Activated CD4-positive, alpha-beta T cell treated with anti-CD3 and anti-CD28 coated beads, Interleukin-2, amount 50 U/mL, for 16 hours (primary cell): ENCODE measurements around the gene F8.

Source experiments
- DNase-seq: peaks from one replicate; pipeline ENCODE4 v3.0.0-alpha.2; 2020

F8 gene

GRCh38 chrX:154809939-154810665 is 212.4 kb downstream of the F8 start:
- no peak for DNase-seq

GRCh38 chrX:154806837-154807501 is 215.6 kb downstream of the F8 start:
- DNase-seq: no peak

DNA sequence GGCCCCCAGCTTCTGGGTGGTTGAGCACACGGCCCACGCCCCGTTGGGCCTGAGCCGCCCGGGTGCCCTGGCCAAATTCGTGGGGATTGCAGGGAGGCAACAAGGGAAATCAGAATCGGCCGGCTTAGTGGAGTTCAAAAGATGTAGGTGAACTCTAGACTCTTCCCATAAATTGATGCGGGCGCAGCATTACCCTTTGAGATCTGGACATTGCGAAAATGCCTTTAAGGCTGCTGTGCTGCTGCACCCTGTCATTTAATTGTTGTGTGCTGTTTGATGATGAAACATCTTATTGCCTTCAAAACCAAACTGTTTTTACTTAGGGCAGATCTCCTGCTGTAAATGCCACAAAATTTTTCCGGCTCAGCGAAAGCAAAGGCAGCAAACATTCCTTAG is 216.8 kb downstream of the F8 start:
- no peak for DNase-seq

DNA sequence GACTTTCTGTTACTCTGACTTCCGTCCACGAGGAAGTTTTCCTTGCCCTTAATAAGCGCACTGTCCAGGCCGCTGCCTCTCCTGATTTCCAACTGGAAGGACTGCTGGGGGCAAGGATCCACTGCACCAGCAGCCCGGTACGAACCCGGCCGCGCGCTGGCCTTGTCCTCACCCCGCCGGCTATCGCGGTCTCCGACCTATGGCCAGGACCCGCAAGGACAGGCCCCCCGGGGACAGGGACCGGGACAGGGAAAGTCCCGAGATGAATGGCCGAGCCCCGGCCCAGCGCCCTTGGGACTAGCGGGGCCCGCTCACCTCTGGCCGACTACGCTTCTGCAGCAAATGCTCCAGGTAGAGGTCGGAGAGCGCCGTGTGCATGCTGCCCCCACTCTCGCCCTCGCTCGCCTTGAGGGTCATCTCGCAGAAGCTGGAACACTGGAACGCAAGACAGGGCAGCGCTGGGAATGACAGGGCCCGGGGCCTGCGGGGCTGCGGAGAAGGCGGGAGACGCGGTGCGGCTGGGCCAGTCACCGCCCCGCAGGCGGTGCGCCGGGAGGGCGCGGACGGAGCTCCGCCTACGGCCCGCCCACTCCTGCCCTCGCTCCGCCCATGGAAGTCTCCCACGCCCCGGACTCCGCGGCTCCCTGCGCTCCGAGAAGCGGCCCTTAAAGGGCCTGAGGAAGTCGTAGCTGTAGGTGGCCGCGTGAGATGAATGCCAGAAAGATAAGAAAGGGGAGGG is 217.4 kb downstream of the F8 start, which contains the start of gene MPP1:
Gene MPP1, minus strand, starts transcription at position 529 of the 739 bp plus-strand sequence. Its CDS starts 112 bp downstream, at position 417.
- peak; percentile 72 for DNase-seq

GRCh38 chrX:154804261-154804956 is 218.1 kb downstream of the F8 start:
- no peak for DNase-seq

DNA sequence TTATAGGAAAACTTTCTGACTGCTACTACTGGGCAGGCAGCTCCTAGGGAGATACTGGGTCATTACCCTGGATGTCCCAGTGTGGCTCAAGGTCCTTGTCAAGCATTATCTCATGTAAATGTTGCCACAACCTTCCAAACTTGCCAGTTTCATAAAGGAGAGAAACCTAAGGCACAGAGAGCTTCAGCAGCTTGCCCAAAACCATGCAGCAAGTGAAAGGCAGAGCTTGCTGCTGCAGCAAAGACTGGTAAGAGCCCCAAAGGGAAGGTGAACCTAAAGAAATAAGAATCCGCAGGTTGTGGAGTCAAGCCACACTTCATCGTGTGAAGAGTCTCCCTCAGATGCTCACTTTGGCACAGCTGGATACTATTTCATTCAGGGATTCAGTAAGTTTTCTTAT is 219.6 kb downstream of the F8 start:
- DNase-seq: no peak

DNA sequence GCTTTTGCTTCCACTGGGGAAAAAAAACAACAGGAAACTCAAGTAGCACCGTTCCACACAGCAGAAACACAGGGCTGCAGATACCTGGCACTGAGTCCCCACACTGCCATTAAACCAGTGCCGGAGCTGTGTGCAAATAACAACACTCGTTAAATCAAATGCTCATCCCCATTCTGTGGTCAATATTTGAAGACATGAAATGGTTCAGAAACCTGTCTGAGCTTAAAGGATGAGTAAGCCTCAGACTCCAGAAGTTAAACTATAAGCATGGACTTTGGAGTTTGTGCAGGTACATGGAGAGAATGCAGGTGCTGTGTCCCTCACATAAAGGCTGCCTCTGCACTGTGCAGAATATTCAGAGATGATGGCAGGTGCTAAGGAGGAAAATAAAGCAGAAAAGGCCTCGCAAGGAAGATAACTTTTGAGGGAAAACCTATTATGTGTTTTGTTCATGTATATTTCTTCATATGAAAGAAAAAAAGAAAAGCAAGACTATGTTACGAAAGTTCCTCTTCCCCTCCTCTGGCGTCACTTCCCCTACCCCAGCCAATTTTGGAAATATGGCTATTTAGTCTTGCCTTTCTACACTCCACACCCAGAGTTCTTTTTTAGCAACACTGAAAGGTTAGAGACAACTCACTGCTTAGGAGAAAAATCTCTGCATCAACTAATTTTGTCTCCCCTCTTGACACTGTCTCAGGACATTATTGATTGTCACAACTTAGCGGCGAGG is 221.9 kb downstream of the F8 start:
- no peak for DNase-seq

DNA sequence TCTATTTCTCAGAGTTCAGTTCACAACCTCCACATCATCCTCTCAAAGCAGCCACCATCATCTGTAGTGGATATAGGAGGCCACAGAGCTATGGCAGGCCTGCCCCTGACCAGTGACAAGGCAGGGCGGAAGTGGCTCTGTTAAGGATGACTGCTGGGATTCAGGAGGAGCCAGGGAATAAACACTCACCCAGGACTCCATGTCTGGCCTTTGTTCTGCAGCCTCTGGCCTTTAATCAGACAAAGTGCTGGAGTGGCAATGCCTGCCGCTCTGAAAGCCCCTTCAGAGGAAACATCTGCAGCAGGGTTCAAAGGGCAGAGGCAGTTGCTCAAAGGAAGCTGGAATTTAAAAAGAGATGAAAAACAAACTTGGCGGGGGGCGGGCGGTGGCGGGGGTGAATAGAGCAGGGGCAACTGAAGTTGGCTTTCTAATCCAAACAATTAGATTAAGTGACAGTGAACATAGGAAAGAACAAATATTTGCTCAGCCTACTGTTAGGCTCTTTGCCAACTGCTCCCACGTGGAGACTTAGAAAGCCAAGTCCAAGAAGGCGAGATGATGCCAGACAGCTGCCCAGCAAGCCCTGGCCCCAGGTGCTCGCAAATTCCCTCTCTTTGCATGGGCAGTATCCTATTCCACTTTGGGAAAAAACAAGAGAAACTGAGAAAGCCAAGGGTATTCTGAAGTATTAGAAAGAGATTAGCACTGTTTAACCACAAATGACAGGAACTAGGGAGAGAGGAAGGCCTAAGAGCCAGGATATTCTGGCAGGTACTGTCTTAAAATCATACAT is 222.8 kb downstream of the F8 start:
- no peak for DNase-seq

DNA sequence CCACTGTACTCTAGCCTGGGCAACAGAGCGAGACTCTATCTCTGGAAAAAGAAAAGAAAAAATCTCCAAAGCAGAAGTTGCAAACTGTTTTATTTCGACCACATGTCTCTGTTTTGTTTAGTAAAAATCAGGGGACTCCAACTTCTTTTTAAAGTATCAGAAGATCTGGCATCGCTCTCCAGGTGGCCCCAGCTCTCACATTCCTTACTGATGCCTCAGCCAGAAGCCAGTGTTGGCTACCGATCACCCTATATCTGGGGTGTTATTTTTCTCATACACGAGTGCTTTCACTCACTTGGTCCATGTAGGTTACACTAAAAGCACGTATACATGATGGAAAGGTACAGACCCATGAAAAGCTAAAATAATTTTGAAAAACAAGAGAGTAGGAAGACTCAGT is 225.5 kb downstream of the F8 start:
- no peak for DNase-seq

DNA sequence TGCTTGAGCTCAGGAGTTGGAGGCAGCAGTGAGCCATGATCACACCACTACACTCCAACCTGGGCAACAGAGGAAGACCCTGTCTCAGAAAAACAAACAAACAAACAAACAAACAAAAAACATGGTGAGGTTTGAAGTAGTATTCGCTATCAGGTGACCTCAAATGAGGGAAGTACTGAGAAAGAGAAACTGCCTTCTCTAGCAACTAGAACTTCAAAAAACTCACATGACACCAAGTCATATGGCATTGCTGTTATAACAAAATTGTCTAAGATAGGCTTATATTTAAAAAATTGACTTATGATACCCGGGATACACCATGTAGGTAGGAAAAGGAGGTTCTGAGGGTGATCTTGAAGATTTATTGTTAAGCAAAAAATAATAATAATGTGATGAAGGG is 227.5 kb downstream of the F8 start:
- DNase-seq: no peak

DNA sequence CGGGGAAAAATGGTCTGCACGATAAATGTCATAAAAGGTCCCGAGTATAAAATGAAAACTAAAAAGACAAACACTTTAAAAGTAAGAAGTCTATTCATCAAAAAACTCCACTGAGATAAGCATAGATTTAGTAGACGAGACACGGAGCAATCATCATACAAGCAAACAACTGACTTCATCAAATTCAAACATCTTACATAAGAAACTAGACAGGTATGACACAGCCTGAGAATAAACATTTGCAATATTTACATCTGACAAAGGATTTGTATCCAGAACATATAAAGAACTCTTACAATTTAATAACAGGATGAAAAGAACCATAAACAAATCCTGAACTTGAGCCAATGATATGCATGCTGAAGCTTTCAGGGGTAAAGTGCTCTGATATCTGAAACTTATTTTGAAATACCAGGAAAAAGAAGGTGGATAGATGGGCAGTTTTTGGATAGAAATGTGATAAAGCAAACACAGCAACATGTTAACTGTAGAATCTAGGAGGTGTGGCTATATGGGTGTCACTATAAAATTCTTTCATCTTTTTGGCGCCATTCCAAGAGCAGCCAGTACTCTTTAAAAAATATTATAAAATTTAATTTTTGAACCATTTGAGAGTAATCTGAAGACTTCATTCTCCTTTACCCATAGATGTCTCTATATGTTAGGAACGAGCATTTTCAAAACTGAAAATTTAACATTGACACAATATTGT is 229.3 kb downstream of the F8 start:
- DNase-seq: no peak

DNA sequence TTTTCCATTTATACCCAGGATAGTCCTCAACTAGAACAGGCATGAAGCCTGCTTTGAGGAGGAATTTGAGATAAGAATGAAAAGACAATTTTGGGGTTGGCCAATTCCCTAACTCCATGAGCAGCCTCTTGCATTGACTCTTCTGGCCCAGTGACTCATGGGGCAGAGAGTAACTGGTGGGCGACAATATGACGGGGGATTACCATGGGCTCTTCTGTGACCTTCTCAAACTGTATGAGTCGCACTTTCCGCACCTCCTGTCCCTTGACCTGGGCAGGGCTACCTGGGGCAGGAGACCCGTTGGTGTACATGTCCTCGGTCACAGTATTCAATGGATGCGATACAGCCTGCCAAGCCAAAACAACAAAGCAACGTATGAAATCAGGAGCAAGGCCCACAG is 230.6 kb downstream of the F8 start:
- no peak for DNase-seq

DNA sequence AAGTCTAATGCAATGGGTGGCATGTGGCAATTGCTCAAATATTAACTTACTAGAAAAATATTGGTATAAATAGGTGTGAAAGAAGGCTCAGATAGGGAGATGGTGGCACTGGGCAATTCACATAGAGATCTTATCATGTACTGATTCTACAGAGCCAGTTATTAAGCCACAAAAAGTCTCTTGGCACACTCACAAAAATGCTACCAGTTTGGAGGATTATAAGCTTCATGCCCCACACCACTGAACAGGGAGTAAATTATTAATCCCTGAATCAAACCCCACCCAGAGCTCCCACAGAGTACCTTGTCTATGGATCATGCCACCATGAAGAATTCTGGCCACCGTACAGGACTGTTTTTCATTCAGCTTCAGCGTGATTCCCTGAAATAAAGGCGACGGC is 231.1 kb downstream of the F8 start:
- no peak for DNase-seq
